Endothelial cell (in vitro differentiated cells): Measurements from ENCODE around the gene SNX24. TPM values are rescaled to one million over a fixed set of nuclear protein-coding genes. Genes with fewer than 3 reads are reported as not detected.

Experiments
- DNase-seq: peaks from one replicate; pipeline ENCODE4 v3.0.0; 2021; ENCODE audit warnings: low spot score
- H3K27ac Mint-ChIP-seq: one replicate; pipeline ENCODE4 v1.8.0; 2021; ENCODE audit warnings: mixed read lengths, inconsistent platforms; ENCODE audit not compliant: unreplicated experiment
- H3K27me3 Mint-ChIP-seq: one replicate; pipeline ENCODE4 v1.8.0; 2021; ENCODE audit warnings: mild to moderate bottlenecking, moderate library complexity, mixed read lengths, inconsistent platforms; ENCODE audit not compliant: unreplicated experiment
- H3K36me3 Mint-ChIP-seq: one replicate; pipeline ENCODE4 v1.8.0; 2021; ENCODE audit warnings: mild to moderate bottlenecking, low read depth, mixed read lengths, inconsistent platforms; ENCODE audit not compliant: unreplicated experiment
- H3K4me1 Mint-ChIP-seq: one replicate; pipeline ENCODE4 v1.8.0; 2021; ENCODE audit warnings: mild to moderate bottlenecking, mixed read lengths, inconsistent platforms; ENCODE audit not compliant: unreplicated experiment
- H3K4me3 Mint-ChIP-seq: one replicate; pipeline ENCODE4 v1.8.0; 2021; ENCODE audit warnings: mild to moderate bottlenecking, mixed read lengths, inconsistent platforms; ENCODE audit not compliant: unreplicated experiment
- H3K9me3 Mint-ChIP-seq: one replicate; pipeline ENCODE4 v1.8.0; 2021; ENCODE audit warnings: mixed read lengths, inconsistent platforms; ENCODE audit not compliant: unreplicated experiment
- CTCF ChIP-seq: fragments of 200-600 bp; sonication (generic); IDR thresholded peaks from one replicate; pipeline ENCODE4 v1.5.0; 2021; ENCODE audit warnings: antibody characterized with exemption; ENCODE audit not compliant: unreplicated experiment
- total RNA-seq: library from RNA; stranded (reverse); fragmentation: NEBNext Ultra II Directional; extraction: Animal tissue kit (Norgen Biotek cat#: 25700); gene quantifications from one replicate; pipeline ENCODE4 v1.2.1, GENCODE V29; 2021; ENCODE audit not compliant: unreplicated experiment

Gene SNX24
- total RNA-seq, 1 donor from 2014 or later: 16.1 TPM

DNA sequence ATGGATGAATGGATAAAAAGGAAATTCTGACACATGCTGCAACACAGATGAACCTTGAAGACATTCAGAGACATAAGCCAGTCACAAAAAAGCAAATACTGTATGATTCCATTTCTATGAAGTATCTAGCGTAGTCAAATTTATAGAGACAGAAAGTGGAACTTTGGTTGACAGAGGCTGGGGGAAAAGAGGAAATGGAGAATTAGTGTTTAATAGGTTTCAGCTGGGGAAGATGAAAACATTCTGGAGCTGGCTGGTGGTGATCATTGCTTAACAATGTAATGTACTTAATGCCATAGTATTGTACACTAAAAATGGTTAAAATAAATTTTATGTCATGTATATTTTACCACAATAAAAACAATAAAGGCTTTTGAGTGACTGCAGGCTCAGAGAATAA, 166.9 kb downstream of the SNX24 start:
- Mint-ChIP-seq H3K4me1 (peaks cover 8% of the 10 kb centered on the region), H3K9me3 (no peaks in the 10 kb centered on the region), H3K36me3 (peaks cover 5% of the 10 kb centered on the region), H3K4me3 (no peak overlapping the region), H3K27me3 (no peaks in the 10 kb centered on the region), H3K27ac (no peak overlapping the region)
- no peak for TF ChIP-seq CTCF
- DNase-seq: no peak

- H3K4me1 Mint-ChIP-seq: peaks cover 8% of the 10 kb centered on the region
- no peak for TF ChIP-seq CTCF
- no peaks in the 10 kb centered on the region for H3K27me3 Mint-ChIP-seq
- no peak for DNase-seq
- H3K36me3 Mint-ChIP-seq: peaks cover 5% of the 10 kb centered on the region
- no peak overlapping the region for H3K4me3 Mint-ChIP-seq
- H3K27ac Mint-ChIP-seq: no peak overlapping the region
- H3K9me3 Mint-ChIP-seq: no peaks in the 10 kb centered on the region
Measured at GRCh38 chr5:123014689-123015088, 169.3 kb downstream of the SNX24 start.

- peaks cover 3% of the 10 kb centered on the region for H3K27me3 Mint-ChIP-seq
- no peaks in the 10 kb centered on the region for H3K4me1 Mint-ChIP-seq
- H3K4me3 Mint-ChIP-seq: no peak overlapping the region
- DNase-seq: no peak
- H3K27ac Mint-ChIP-seq: no peak overlapping the region
- peaks cover 4% of the 10 kb centered on the region for H3K36me3 Mint-ChIP-seq
- no peak for TF ChIP-seq CTCF
- no peaks in the 10 kb centered on the region for H3K9me3 Mint-ChIP-seq
Measured at GRCh38 chr5:123028222-123028621, 182.8 kb downstream of the SNX24 start.

DNA sequence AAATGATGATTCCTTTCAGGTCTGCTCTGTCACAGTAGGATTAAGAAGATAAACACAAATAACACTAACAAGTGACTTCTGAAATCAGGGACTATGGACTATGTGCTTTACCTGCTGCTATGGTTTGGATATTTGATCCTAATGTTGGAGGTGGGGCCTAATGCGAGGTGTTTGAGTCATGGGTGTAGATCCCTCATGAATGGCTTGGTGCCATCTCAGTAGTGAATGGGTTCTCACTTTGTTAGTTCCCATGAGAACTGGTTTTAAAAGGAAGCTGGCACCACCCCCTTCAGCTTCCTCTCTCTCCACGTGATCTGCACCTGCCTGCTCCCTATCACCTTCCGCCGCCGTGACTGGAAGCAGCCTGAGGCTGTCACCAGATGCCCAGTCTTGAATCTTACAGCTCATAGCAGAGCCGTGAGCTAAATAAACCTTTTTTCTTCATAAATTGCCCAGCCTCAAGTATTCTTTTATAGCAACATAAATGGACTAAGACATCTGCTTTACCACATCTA, 187.8 kb downstream of the SNX24 start:
- H3K36me3 Mint-ChIP-seq: peaks cover 4% of the 10 kb centered on the region
- H3K27me3 Mint-ChIP-seq: peaks cover 14% of the 10 kb centered on the region
- H3K4me1 Mint-ChIP-seq: peaks cover 13% of the 10 kb centered on the region
- TF ChIP-seq CTCF: no peak
- no peaks in the 10 kb centered on the region for H3K9me3 Mint-ChIP-seq
- no peak overlapping the region for H3K4me3 Mint-ChIP-seq
- no peak overlapping the region for H3K27ac Mint-ChIP-seq
- no peak for DNase-seq

DNA sequence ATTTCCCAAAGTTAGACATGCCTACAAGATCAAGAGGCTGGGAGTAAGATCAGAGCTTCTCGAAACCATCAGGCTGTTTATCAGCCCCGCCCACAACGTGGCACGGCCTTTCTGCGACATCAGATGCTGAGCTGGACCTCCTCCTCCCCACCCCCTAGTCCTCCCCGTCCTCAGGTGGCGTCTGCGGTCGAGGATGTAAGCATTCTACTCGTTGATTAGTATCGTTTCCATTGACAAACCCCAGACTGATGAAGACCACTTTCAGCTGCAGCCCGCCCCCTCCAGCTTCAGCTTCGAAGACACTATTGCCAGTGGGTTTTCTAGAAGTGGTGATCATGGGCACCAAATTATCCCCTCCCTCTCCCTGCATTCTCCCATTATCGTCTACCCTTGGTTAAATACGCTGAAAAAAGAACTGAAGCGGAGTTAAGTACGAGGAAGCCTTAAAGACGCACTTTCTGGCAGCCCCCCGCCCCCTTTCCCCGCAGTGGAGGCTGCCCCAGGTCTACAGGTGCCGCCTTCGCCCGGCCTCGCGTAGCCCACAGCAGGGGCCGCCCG, 190.0 kb downstream of the SNX24 start:
- Mint-ChIP-seq H3K9me3 (no peaks in the 10 kb centered on the region), H3K36me3 (peaks cover 4% of the 10 kb centered on the region), H3K4me1 (peaks cover 13% of the 10 kb centered on the region), H3K27ac (peak overlapping the region; percentile 39), H3K4me3 (peak overlapping the region; percentile 90), H3K27me3 (peaks cover 14% of the 10 kb centered on the region)
- no peak for TF ChIP-seq CTCF
- peak; percentile 26 for DNase-seq
